Right cardiac atrium (tissue), 5 donors: ENCODE results near the gene STK39. TPM values are rescaled to one million over a fixed set of nuclear protein-coding genes. Genes with fewer than 3 reads are reported as not detected.

Experiments
- ATAC-seq, 2 donors: fragments of 200-7000 bp; cut with Tn5 transposase; one replicate each; pipeline versions ENCODE4 v1.8.0 to v1.9.1; 2020; ENCODE audit warnings: moderate library complexity in 2 of 2, mild to moderate bottlenecking in 1 of 2
- DNase-seq, 3 donors: peaks; one replicate each; pipeline ENCODE4 v3.0.0-alpha.2; 2020
- H3K27ac ChIP-seq: one replicate; pipeline ENCODE4 v1.5.1; 2013; ENCODE audit warnings: mild to moderate bottlenecking, low read length, control low read depth, moderate library complexity
- H3K27me3 ChIP-seq: one replicate; pipeline ENCODE4 v1.6.1; 2013; ENCODE audit not compliant: control insufficient read depth, insufficient read depth
- H3K4me1 ChIP-seq: one replicate; pipeline ENCODE4 v1.6.1; 2013; ENCODE audit warnings: low read length; ENCODE audit not compliant: control insufficient read depth, insufficient read depth
- H3K4me3 ChIP-seq: one replicate; pipeline ENCODE4 v1.5.1; 2013; ENCODE audit warnings: low read length, control low read depth
- H3K9me3 ChIP-seq: one replicate; pipeline ENCODE4 v1.6.1; 2013; ENCODE audit warnings: low read length; ENCODE audit not compliant: control insufficient read depth
- WGBS: extraction: QIAGEN DNeasy Blood & Tissue Kit; methylation state at CpG from one replicate; pipeline ENCODE4 v1.1.7; 2013; 5-methylcytosine and 5-hydroxymethylcytosine counted together
- intact Hi-C, 4 donors: fragments of 100-400 bp; cut with DNase I; formaldehyde crosslinking; loops; one replicate each; pipeline versions ENCODE4 v1.11.0 to v1.14.0; 2022 to 2023
- polyA plus RNA-seq: library from polyadenylated mRNA; stranded (reverse); fragments of 200-250 nt; gene quantifications from one replicate; pipeline ENCODE4 v1.2.3, GENCODE V29; 2013
- total RNA-seq, 4 donors: library from RNA; stranded (reverse); fragmentation: NEBNext Ultra II Directional; extraction: Animal tissue kit (Norgen Biotek cat#: 25700); gene quantifications; one replicate each; pipeline ENCODE4 v1.2.1, GENCODE V29; 2021
- donor health status: healthy with polysubstance abuse.
- donor health status: DM: no; HTN: yes; CAD: no.
- donor health status: DM: no; HTN: no; CAD: no.
- donor health status: DM: no; HTN: yes; CAD: no; lungs with severe emphysema.
- donor health status: DM: yes; HTN: yes; CAD: no.

Gene STK39
- total and polyA plus RNA-seq, 5 donors, result 9.0 to 10.5 (median 10.2) TPM

GRCh38 chr2:168256448-168256847 is 9.1 kb upstream of the STK39 start:
- DNase-seq (no peak), ATAC-seq (no peak)
- Histone ChIP-seq H3K27ac (no peak overlapping the region), H3K9me3 (peaks cover 1% of the 10 kb centered on the region), H3K4me1 (no peaks in the 10 kb centered on the region), H3K4me3 (no peak overlapping the region), H3K27me3 (no peaks in the 10 kb centered on the region)
- 62% methylated on average over 2 of the region's 2 CpGs for WGBS
- intact Hi-C loops, result no loop called here

DNA sequence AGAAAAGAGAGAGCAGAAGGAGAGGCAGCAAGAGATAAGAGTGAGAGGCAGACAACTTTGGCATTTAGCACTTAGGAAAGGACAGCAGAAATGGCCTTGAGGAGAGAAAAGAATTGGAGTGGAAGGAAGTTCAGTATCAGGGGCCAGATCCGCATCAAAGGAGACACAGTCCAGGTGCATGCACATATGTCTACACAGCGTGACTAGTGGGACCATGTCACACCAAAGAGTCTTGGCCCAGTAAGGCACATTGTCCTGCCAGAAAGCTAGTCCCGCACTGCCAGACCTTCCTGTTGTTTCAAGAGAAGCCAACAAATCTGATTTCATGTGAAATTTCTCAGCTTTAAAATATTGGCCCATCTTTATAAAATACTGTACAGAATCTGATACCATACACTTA is 8.5 kb upstream of the STK39 start:
- no peak for DNase-seq
- Histone ChIP-seq H3K4me3 (no peak overlapping the region), H3K27ac (no peak overlapping the region), H3K27me3 (no peaks in the 10 kb centered on the region), H3K9me3 (peaks cover 1% of the 10 kb centered on the region), H3K4me1 (no peaks in the 10 kb centered on the region)
- intact Hi-C loops, result no loop called here
- no peak for ATAC-seq
- 48% methylated on average over 3 of the region's 3 CpGs for WGBS

GRCh38 chr2:168255103-168255502 is 7.7 kb upstream of the STK39 start:
- intact Hi-C loops, result no loop called here
- no peak for DNase-seq

DNA sequence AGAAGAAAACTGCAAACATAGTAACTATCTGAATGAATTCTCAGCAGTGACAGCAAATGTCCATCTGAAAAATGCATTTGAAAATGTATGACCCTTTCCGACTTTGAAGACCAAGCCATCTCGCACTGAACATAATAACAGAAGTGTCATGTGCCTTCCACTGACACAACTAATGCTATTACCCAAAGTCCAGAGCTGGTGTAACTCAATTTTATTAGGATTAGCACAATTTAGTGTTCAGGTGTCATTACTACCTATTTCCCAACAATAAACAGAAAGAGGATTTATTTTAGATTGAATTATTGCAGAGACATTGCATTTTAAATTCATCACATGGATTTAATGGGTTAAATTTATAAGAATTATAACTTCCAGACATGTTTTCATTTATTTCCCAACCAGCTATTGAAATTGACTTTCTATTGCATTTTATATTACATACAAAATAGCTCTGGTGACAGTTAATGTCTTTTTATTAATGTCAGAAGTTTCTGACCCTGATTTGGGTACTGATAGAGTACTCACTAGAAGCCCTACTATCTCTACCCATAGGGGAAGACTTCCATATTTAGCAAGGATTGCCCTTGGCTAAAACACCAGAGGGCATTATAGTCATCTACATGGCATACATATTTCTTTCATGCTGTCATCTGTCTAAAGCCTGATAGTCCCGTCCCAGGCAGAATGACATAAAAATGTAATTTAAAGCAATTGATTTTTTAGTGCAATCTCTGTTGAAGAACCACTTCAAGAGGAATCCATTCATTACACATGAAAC is 7.0 kb upstream of the STK39 start:
- Histone ChIP-seq H3K9me3 (peaks cover 1% of the 10 kb centered on the region), H3K4me3 (no peak overlapping the region), H3K4me1 (no peaks in the 10 kb centered on the region), H3K27ac (no peak overlapping the region), H3K27me3 (no peaks in the 10 kb centered on the region)
- no peak for ATAC-seq
- no peak for DNase-seq
- intact Hi-C loops, result no loop called here
- WGBS, result 71% methylated on average over 3 of the region's 3 CpGs

More at GRCh38 chr2:168255103-168255502, 7.7 kb upstream of the STK39 start:
- Histone ChIP-seq H3K9me3 (peaks cover 1% of the 10 kb centered on the region), H3K4me3 (no peak overlapping the region), H3K27ac (no peak overlapping the region), H3K27me3 (no peaks in the 10 kb centered on the region), H3K4me1 (no peaks in the 10 kb centered on the region)
- no peak for ATAC-seq
- WGBS, result 97% methylated on average over 8 of the region's 8 CpGs

DNA sequence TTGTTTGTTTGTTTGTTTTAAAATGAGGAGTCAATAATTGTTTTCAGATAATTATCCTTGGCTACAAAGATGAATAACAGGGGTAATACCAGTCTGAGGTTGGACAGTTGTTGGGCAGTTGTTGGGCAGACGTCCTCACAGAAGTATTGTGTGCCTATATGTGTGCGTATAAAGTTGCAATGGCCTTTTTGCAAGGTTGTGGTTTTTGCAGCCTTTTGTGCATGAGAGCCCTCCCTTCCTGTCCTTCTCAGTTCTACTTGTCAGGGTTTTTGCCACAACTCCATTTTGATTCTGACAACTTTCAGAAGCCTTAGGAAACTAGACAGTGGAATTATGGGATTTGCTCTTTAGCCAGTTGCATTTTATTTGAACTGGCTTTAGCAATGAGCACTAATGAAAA is 6.0 kb upstream of the STK39 start:
- DNase-seq (no peak), ATAC-seq (no peak)
- Histone ChIP-seq H3K4me1 (no peaks in the 10 kb centered on the region), H3K27ac (no peak overlapping the region), H3K4me3 (no peak overlapping the region), H3K27me3 (no peaks in the 10 kb centered on the region), H3K9me3 (no peaks in the 10 kb centered on the region)
- intact Hi-C loops, result no loop called here
- WGBS, result 91% methylated on average over 2 of the region's 2 CpGs

DNA sequence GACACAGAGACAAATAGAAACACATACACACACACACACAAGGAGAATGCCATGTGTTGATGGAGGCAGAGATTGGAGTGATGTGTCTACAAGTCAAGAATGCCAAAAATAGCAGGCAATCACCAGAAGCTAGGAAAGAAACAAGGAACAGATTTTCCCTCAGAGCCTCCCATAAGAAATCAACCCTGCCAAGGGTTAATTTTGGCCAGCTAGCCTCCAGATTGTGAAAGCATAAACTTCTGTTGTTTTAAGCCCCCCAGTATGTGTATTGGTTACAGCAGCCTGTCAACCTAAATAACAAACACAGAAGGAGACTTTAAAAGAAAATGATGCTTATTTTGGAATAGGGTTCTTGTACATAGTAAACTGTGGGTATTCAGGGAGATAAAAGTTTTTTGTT is 5.6 kb upstream of the STK39 start:
- intact Hi-C loops, result no loop called here
- no peaks in the 10 kb centered on the region for H3K27me3 ChIP-seq
- no peaks in the 10 kb centered on the region for H3K4me1 ChIP-seq
- H3K4me3 ChIP-seq, result no peak overlapping the region
- no peak for DNase-seq
- ATAC-seq, result no peak
- H3K9me3 ChIP-seq, result no peaks in the 10 kb centered on the region
- no peak overlapping the region for H3K27ac ChIP-seq

DNA sequence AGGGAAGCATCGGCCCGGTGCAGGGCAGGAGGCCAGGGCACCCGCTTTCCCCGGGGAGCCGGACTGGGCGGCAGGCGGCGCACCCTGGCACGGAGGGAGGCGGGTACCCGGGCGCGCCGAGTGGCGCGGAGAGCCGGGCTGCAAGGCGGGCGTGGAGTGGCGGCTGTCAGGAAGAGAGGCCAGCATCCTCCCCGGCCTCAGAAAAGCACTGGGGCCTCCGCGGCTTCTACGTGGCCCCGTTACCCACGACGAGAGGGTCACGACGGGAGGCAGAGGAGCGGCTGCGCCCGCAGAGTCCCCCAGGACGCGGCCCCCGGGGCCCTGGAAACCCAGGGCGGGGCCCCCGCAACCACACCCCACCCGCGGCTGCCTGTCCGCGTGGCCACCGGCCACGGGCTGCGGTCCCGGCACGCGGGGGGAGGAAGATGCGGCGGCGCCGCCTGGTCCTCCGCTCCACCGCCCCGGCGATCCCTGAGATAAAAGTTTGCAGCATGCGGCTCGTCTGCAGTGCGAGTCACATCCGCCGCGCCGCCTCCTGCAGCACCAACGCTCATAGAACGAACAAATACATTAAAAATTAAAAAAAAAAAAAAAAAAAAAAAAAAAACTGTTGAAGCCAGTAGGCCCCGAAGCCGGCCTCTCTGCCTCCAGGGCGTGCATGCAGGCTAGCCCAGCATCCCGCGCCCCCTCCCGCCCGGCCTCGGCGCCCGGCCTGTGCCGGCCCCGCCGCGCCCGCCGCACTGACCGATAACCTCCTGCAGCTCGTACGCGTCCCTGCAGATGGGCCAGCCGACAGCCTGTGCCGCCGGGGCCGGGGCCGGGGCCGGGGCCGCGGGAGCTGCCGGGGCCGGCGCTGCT is 683 bp downstream of the STK39 start:
- DNase-seq, result peak; percentile 62 to 88 (median 86)
- peak; percentile 78 to 86 for ATAC-seq
- intact Hi-C loops, result loop anchor here in 1 of 4 donors (10.0 kb wide), 1 partner anchor 102 kb away; no protein-coding TSS in a partner anchor
- Histone ChIP-seq H3K4me3 (peak overlapping the region; percentile 99), H3K9me3 (no peaks in the 10 kb centered on the region), H3K27me3 (no peaks in the 10 kb centered on the region), H3K27ac (peak overlapping the region; percentile 74), H3K4me1 (peaks cover 3% of the 10 kb centered on the region)
- WGBS, result under 1% methylated on average over 95 of the region's 95 CpGs

DNA sequence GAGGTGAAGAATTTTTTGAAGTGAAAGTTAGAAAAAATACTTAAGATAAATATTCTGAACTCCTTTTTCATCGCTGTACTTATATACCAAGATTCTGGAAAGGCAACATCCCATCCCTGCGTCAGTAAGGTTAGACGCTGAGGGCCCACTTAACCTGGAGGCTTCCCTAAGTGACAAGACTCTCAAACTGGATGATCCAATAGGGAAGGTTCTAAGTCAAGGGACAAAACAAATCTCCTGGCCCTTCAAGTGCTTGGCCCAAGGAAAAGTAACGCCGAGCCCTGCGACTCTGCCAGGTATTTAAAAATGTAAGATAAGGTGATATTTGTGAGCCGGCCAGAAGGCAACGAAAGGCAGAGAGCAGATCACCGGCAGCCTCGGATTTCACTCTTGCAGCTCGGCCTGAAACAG is 1.3 kb downstream of the STK39 start:
- peak overlapping the region; percentile 99 for H3K4me3 ChIP-seq
- ATAC-seq (no peak), DNase-seq (no peak)
- H3K4me1 ChIP-seq, result peaks cover 8% of the 10 kb centered on the region
- H3K27ac ChIP-seq, result peak overlapping the region; percentile 74
- 21% methylated on average over 11 of the region's 11 CpGs for WGBS
- no peaks in the 10 kb centered on the region for H3K9me3 ChIP-seq
- intact Hi-C loops, result loop anchor here in 1 of 4 donors (10.0 kb wide), 1 partner anchor 101 kb away; no protein-coding TSS in a partner anchor
- H3K27me3 ChIP-seq, result no peaks in the 10 kb centered on the region

GRCh38 chr2:168245074-168245825 is 2.1 kb downstream of the STK39 start:
- Histone ChIP-seq H3K27ac (no peak overlapping the region), H3K4me1 (peaks cover 8% of the 10 kb centered on the region), H3K27me3 (no peaks in the 10 kb centered on the region), H3K9me3 (no peaks in the 10 kb centered on the region), H3K4me3 (peak overlapping the region; percentile 23)
- intact Hi-C loops, result loop anchor here in 1 of 4 donors (10.0 kb wide), 1 partner anchor 100 kb away; no protein-coding TSS in a partner anchor
- ATAC-seq (no peak), DNase-seq (no peak)
- WGBS, result 85% methylated on average over 7 of the region's 7 CpGs

DNA sequence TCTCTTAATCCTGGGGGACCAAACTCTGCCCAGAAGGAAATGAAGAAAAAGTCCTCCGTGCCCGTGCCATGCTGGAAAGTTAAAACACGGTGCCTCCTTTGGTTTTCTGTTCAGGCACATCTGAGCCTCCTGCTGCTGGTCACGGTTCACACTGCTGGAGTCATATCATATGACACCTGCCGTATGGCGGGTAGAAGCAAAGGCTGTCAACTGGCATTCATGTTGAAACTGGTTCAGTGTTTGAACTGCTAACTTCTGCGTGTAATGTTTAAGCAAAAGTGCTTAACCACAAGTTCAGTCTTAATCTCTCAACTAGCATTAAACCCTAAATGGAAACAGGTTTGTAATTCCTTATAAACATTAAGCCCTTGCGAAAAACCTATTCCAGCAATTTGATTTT is 3.1 kb downstream of the STK39 start:
- no peak overlapping the region for H3K27ac ChIP-seq
- ATAC-seq, result no peak
- no peak for DNase-seq
- no peaks in the 10 kb centered on the region for H3K27me3 ChIP-seq
- intact Hi-C loops, result loop anchor here in 1 of 4 donors (10.0 kb wide), 1 partner anchor 100 kb away; no protein-coding TSS in a partner anchor
- H3K4me1 ChIP-seq, result peaks cover 8% of the 10 kb centered on the region
- 67% methylated on average over 8 of the region's 8 CpGs for WGBS
- no peaks in the 10 kb centered on the region for H3K9me3 ChIP-seq
- H3K4me3 ChIP-seq, result no peak overlapping the region
